ENCODE results near the gene DIRAS1. TPM values are rescaled to one million over a fixed set of nuclear protein-coding genes. Genes with fewer than 3 reads are reported as not detected.

DIRAS1 gene
- total and polyA plus RNA-seq, 2 of the 4 experiments (the other 2 are of a cell fraction), result 1.4 to 10.3 TPM

DNA sequence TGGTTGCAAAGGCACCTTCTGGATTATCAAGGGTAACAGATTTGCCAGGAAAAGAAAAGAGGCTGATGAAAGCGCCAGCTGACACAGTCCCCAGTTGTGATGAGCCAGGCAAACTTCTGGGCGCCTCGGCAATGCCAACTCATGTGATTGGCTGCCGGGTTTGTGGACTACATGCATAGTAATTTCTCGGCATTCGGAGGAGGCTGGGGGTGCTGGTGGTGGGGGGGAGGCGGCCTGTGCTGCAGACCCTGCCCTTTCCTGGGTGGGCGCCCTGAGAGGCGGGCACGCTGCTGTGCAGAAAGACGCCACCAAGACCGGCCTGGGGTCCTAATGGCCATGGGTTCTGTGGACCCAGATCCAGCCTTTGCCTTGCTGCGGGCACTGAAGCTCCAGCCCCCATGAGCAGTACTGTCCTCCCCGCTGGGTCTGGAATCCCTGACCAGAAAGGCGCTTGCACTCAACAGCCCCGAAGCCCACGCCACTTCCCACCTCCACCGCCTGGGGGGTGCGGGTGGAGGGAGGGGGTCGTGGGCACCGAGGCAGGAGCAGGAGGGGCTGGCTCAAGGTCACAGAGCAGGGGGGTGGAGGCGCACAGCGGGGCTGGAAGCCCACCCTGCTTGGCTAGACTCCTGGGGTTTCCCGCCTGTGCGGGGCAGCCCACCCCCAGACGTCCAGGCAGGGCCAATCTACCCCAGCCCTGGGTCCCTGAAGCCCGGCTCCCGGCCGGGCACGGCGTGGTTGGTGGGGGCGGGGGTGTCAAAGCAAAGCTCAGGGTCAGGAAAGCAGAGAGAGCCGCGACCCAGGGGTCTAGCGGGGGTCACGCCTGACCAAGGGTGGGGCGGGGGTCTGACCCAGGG lies 1.0 kb downstream of the DIRAS1 start:
- Histone ChIP-seq H3K27ac (ENCODE audit: insufficient read depth, low read length) (no peak overlapping the region), H3K9me3 (ENCODE audit: control insufficient read depth, insufficient read depth, low read length) (peaks cover 6% of the 10 kb centered on the region), H2AK5ac (ENCODE audit: low read depth, low read length) (peak overlapping the region; percentile 3; the same call in 1 of the 2 replicates), H2BK20ac (ENCODE audit: low read depth, low read length) (no peak overlapping the region), H2BK15ac (ENCODE audit: low read depth, low read length) (no peak overlapping the region), H3K4me3 (ENCODE audit: insufficient read depth, low read depth, low read length) (peak overlapping the region; percentile 52), H3K4ac (ENCODE audit: low read depth, low read length) (0 out of 2 replicates have a peak overlapping the region, but pooled peaks have one; percentile 35), H3K36me3 (ENCODE audit: control insufficient read depth, insufficient read depth, low read length) (peaks cover 4% of the 10 kb centered on the region; the same call in 1 of the 2 replicates), H3K27me3 (ENCODE audit: control insufficient read depth, insufficient read depth, low read length) (no peaks in the 10 kb centered on the region; the same call in 1 of the 2 replicates), H2BK5ac (ENCODE audit: low read depth, low read length, poor library complexity, severe bottlenecking) (no peak overlapping the region), H4K5ac (ENCODE audit: low read depth, low read length) (no peak overlapping the region), H3K18ac (ENCODE audit: low read depth, low read length) (no peak overlapping the region), H3K9me1 (ENCODE audit: insufficient read depth, low read length) (peaks cover 7% of the 10 kb centered on the region; the same call in 1 of the 2 replicates), H3K56ac (ENCODE audit: extremely low read depth, insufficient read depth, low read length) (no peak overlapping the region), H3K79me1 (ENCODE audit: low read depth in 1 of 2, low read length in 2 of 2) (peaks cover 0 to 10% of the 10 kb centered on the region in 2 experiments; a peak in 2 of 4 replicates), H4K91ac (ENCODE audit: insufficient read depth, low read depth, low read length) (no peak overlapping the region), H3K4me1 (ENCODE audit: control insufficient read depth, insufficient read depth, low read length) (peaks cover 17% of the 10 kb centered on the region), H3K9ac (ENCODE audit: low read depth, low read length) (no peak overlapping the region), H4K20me1 (ENCODE audit: insufficient read depth, low read length) (no peaks in the 10 kb centered on the region; the same call in 1 of the 2 replicates), H3K23ac (ENCODE audit: low read depth, low read length) (no peak overlapping the region), H2AK9ac (replicated peaks; ENCODE audit: low read depth, low read length, poor library complexity) (peak overlapping the region; percentile 19), H4K8ac (ENCODE audit: low read depth in 2 of 2, low read length in 2 of 2) (no peak overlapping the region), H3K4me2 (ENCODE audit: low read depth, low read length) (peak overlapping the region; percentile 48), H2AFZ (replicated peaks; ENCODE audit: low read length, poor library complexity) (peak overlapping the region; percentile 77), H3K14ac (replicated peaks; ENCODE audit: low read depth, low read length) (no peak overlapping the region), H2BK120ac (ENCODE audit: low read depth, low read length) (no peak overlapping the region)
- in situ Hi-C loops (cut with MboI; ENCODE audit: low sequenced_read_pairs) (no loop called here), intact Hi-C loops (cut with micrococcal nuclease) (no loop called here), dilution Hi-C loops (cut with HindIII; ENCODE audit: low sequenced_read_pairs, unreplicated experiment) (no loop called here)
- ChIA-PET POLR2A (ENCODE audit: unreplicated experiment) (interaction anchor here (0.6 kb wide), 1 partner anchor 18 kb away, joined by 13 read pairs; the partner anchor contains the start of gene GNG7), CTCF (no interaction called here)
- no peak for TF ChIP-seq CHD1 (IDR thresholded peaks at IDR 0.05; ENCODE audit: low read depth, low read length)
- TF ChIP-seq, protein P1, sequence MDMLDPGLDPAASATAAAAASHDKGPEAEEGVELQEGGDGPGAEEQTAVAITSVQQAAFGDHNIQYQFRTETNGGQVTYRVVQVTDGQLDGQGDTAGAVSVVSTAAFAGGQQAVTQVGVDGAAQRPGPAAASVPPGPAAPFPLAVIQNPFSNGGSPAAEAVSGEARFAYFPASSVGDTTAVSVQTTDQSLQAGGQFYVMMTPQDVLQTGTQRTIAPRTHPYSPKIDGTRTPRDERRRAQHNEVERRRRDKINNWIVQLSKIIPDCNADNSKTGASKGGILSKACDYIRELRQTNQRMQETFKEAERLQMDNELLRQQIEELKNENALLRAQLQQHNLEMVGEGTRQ (IDR thresholded peaks at IDR 0.05; ENCODE audit: low read depth, low read length), result no peak
- TF ChIP-seq MAZ (IDR thresholded peaks at IDR 0.05; ENCODE audit: borderline replicate concordance, low read depth, low read length), result no peak
- TF ChIP-seq MAFK (IDR thresholded peaks at IDR 0.05; ENCODE audit: low read depth, low read length), result 0 out of 2 replicates have a peak, but pooled peaks have one; percentile 8
- no peak for ATAC-seq (ENCODE audit: low read depth)
- 16% methylated on average over 4 of the region's 37 CpGs; no CpG with 5 or more reads in 1 of the 2 experiments for WGBS, 2 experiments (ENCODE audit: extremely low coverage in 2 of 2, insufficient read length in 1 of 2)
- peak; percentile 40 for DNase-seq
- no TSS peak for BruUV-seq (replicated peaks)
